HepG2 (cell line): ENCODE results near the gene ABCC8. TPM values are rescaled to one million over a fixed set of nuclear protein-coding genes. Genes with fewer than 3 reads are reported as not detected.

ENCODE experiments used
- ATAC-seq: fragments of 200-7000 bp; cut with Tn5 transposase; 3 replicates; pipeline ENCODE4 v1.9.1; 2020; ENCODE audit warnings: mild to moderate bottlenecking, moderate library complexity
- BruUV-seq: library from RNA; stranded (reverse); fragments of 400-500 nt; replicated peaks from 2 replicates; lab custom pipeline; 2021; lab: Mats Ljungman, UMichigan
- CTCF ChIA-PET: fragments of 300-600 bp; formaldehyde crosslinking; extraction: SDS; loops from one replicate; lab custom pipeline; 2021; ENCODE audit warnings: low total read pairs, inconsistent platforms, low intra/inter-chr PET ratio; lab: Yijun Ruan, JAX
- POLR2A ChIA-PET: fragments of 350-600 bp; sonication (Branson Sonifier 250); formaldehyde crosslinking; loops from one replicate; lab custom pipeline; 2020; ENCODE audit warnings: antibody characterized with exemption, inconsistent platforms; lab: Yijun Ruan, JAX
- DNase-seq: peaks from one replicate; pipeline ENCODE4 v3.0.0-alpha.2; 2015; ENCODE audit warnings: low spot score
- FAIRE-seq: peaks from 3 replicates; lab custom pipeline; 2011; peaks lifted over from hg19 to GRCh38; lab: Jason Lieb, UNC
- H2AFZ ChIP-seq: one replicate; pipeline ENCODE4 v1.6.1; 2011; ENCODE audit warnings: low read length, inconsistent platforms
- H3K27ac ChIP-seq: fragments of 300-600 bp; 3 replicates; pipeline ENCODE4 v1.8.0; 2011; ENCODE audit warnings: mixed run types, mild to moderate bottlenecking, mixed read lengths, low read length, inconsistent platforms; ENCODE audit not compliant: insufficient read depth; ENCODE audit errors: extremely low read length
- H3K27me3 ChIP-seq, 2 experiments: fragments of 200-600 bp in 1 of 2; 2 replicates in 1 of 2; 3 replicates in 1 of 2; pipeline versions ENCODE4 v1.6.0 to v1.8.0; 2011; ENCODE audit warnings: low read length in 2 of 2, mild to moderate bottlenecking in 2 of 2, moderate library complexity in 2 of 2, inconsistent platforms in 1 of 2; ENCODE audit not compliant: insufficient read depth in 2 of 2, control insufficient read depth in 1 of 2
- H3K36me3 ChIP-seq, 2 experiments: fragments of 200-600 bp in 1 of 2; replicated peaks in 1 of 2; 2 replicates in 1 of 2; 3 replicates in 1 of 2; pipeline versions ENCODE4 v1.5.1 to v1.8.0; 2011; ENCODE audit warnings: low read length in 2 of 2, inconsistent platforms in 1 of 2; ENCODE audit not compliant: insufficient read depth in 2 of 2, control insufficient read depth in 1 of 2
- H3K4me1 ChIP-seq: 2 replicates; pipeline ENCODE4 v1.5.1; 2012; ENCODE audit warnings: low read length, inconsistent platforms; ENCODE audit not compliant: insufficient read depth
- H3K4me2 ChIP-seq: 2 replicates; pipeline ENCODE4 v1.6.0; 2011; ENCODE audit warnings: low read depth, low read length, inconsistent platforms
- H3K4me3 ChIP-seq, 3 experiments: fragments of 200-600 bp in 1 of 3; sonication (generic), shearing (Covaris generic) in 1 of 3; replicated peaks in 1 of 3; 2 replicates each; pipeline ENCODE4 v1.5.1; 2011 to 2016; ENCODE audit warnings: low read length in 3 of 3, inconsistent platforms in 2 of 3, low read depth in 2 of 3, mild to moderate bottlenecking in 2 of 3, control low read depth in 1 of 3, mixed read lengths in 1 of 3; ENCODE audit not compliant: insufficient read depth in 1 of 3
- H3K79me2 ChIP-seq: one replicate; pipeline ENCODE4 v1.6.1; 2011; ENCODE audit warnings: low read length, inconsistent platforms; ENCODE audit not compliant: insufficient read depth
- H3K9ac ChIP-seq: 2 replicates; pipeline ENCODE4 v1.6.0; 2011; ENCODE audit warnings: mild to moderate bottlenecking, low read depth, low read length, inconsistent platforms; ENCODE audit not compliant: insufficient read depth
- H3K9me3 ChIP-seq: 2 replicates; pipeline ENCODE4 v1.5.1; 2012; ENCODE audit warnings: mild to moderate bottlenecking, low read length
- H4K20me1 ChIP-seq: 2 replicates; pipeline ENCODE4 v1.6.0; 2011; ENCODE audit warnings: inconsistent platforms, mild to moderate bottlenecking, low read length, moderate library complexity; ENCODE audit not compliant: insufficient read depth
- CBX5 ChIP-seq: sonication (generic); formaldehyde crosslinking; IDR thresholded peaks from 2 replicates; pipeline ENCODE4 v1.4.0; 2020; ENCODE audit warnings: missing genetic modification reagents, borderline replicate concordance
- FOSL2 ChIP-seq: sonication (generic); formaldehyde crosslinking; IDR thresholded peaks from 2 replicates; pipeline ENCODE4 v1.4.0; 2020; ENCODE audit warnings: missing genetic modification reagents
- MYNN ChIP-seq: sonication (generic); formaldehyde crosslinking; IDR thresholded peaks from 2 replicates; pipeline ENCODE4 v1.4.0; 2020; ENCODE audit warnings: mild to moderate bottlenecking, low read depth, missing genetic modification reagents
- NKX3-1 ChIP-seq: sonication (generic); formaldehyde crosslinking; IDR thresholded peaks from 2 replicates; pipeline ENCODE4 v1.5.0; 2020; ENCODE audit warnings: missing genetic modification reagents
- PHF21A ChIP-seq: sonication (generic); formaldehyde crosslinking; IDR thresholded peaks from 2 replicates; pipeline ENCODE4 v1.5.0; 2020; ENCODE audit warnings: mild to moderate bottlenecking, missing genetic modification reagents
- REXO4 ChIP-seq: sonication (generic); formaldehyde crosslinking; IDR thresholded peaks from 2 replicates; pipeline ENCODE4 v1.8.0; 2022; ENCODE audit warnings: missing genetic modification reagents, mild to moderate bottlenecking, borderline replicate concordance
- SMC3 ChIP-seq: IDR thresholded peaks from 2 replicates; pipeline ENCODE4 v1.6.1; 2011; ENCODE audit warnings: low read length, improper control_type of control experiment
- ZFP1 ChIP-seq: IDR thresholded peaks from 2 replicates; pipeline ENCODE4 v1.6.1; 2016
- ZNF10 ChIP-seq: sonication (generic); formaldehyde crosslinking; IDR thresholded peaks from 2 replicates; pipeline ENCODE4 v1.4.0; 2020; ENCODE audit warnings: mild to moderate bottlenecking, low read depth, missing genetic modification reagents, borderline replicate concordance
- ZNF20 ChIP-seq: sonication (generic); formaldehyde crosslinking; IDR thresholded peaks from 2 replicates; pipeline ENCODE4 v1.4.0; 2020; ENCODE audit warnings: mild to moderate bottlenecking, moderate library complexity, missing genetic modification reagents
- ZNF343 ChIP-seq: sonication (generic); formaldehyde crosslinking; IDR thresholded peaks from 2 replicates; pipeline ENCODE4 v1.4.0; 2020; ENCODE audit warnings: mild to moderate bottlenecking, missing genetic modification reagents
- ZNF446 ChIP-seq: sonication (generic); formaldehyde crosslinking; IDR thresholded peaks from 2 replicates; pipeline ENCODE4 v1.5.0; 2020; ENCODE audit warnings: mild to moderate bottlenecking, missing genetic modification reagents
- ZNF563 ChIP-seq: sonication (generic); formaldehyde crosslinking; IDR thresholded peaks from 2 replicates; pipeline ENCODE4 v1.8.0; 2022; ENCODE audit warnings: mild to moderate bottlenecking, moderate library complexity, missing genetic modification reagents
- ZNF75D ChIP-seq: sonication (generic); formaldehyde crosslinking; IDR thresholded peaks from 2 replicates; pipeline ENCODE4 v1.8.1; 2023; ENCODE audit warnings: missing genetic modification reagents, mild to moderate bottlenecking, borderline replicate concordance
- WGBS: methylation state at CpG from one replicate; pipeline ENCODE4 v1.1.6; 2017; ENCODE audit warnings: low lambda C conversion rate; 5-methylcytosine and 5-hydroxymethylcytosine counted together
- in situ Hi-C: cut with HindIII; loops from 2 replicates; pipeline ENCODE4 v1.10.0; 2017; ENCODE audit warnings: low pct_unique_long_range_greater_than_20kb; ENCODE audit not compliant: extremely low pct_ligation_motif_present
- intact Hi-C: fragments of 100-400 bp; cut with micrococcal nuclease; formaldehyde crosslinking; loops from one replicate; pipeline ENCODE4 v1.10.0; 2022; ENCODE audit not compliant: unreplicated experiment
- polyA plus RNA-seq, 8 experiments: library from polyadenylated mRNA; depleted of rRNA in 3 of 8; stranded (reverse) in 7 of 8; unstranded in 1 of 8; fragments of >200 nt; fragmentation: Illumina TruSeq in 4 of 8; extraction: Trizol in 4 of 8; gene quantifications; 2 replicates each; pipeline versions ENCODE4 v1.2.1 to v1.2.3, GENCODE V29; 2011 to 2016; ENCODE audit warnings: low read depth in 4 of 8, missing spikeins in 1 of 8, mixed read lengths in 1 of 8; ENCODE audit not compliant: insufficient read depth in 1 of 8
- total RNA-seq, 5 experiments: library from RNA; depleted of rRNA; stranded (reverse); fragments of >200 nt; fragmentation: Illumina TruSeq; extraction: Trizol; gene quantifications; 2 replicates each; pipeline ENCODE4 v1.2.3, GENCODE V29; 2016; ENCODE audit warnings: low read depth in 1 of 5
- TF ChIP-seq, protein P1 (sequence below): sonication (generic); formaldehyde crosslinking; IDR thresholded peaks from 2 replicates; pipeline ENCODE4 v1.8.0; 2022; ENCODE audit warnings: low read depth, missing genetic modification reagents
- TF ChIP-seq, protein P2 (sequence below): sonication (generic); formaldehyde crosslinking; IDR thresholded peaks from 2 replicates; pipeline ENCODE4 v1.8.0; 2022; ENCODE audit warnings: missing genetic modification reagents, mild to moderate bottlenecking, borderline replicate concordance
- TF ChIP-seq, protein P3 (sequence below): sonication (generic); formaldehyde crosslinking; IDR thresholded peaks from 2 replicates; pipeline ENCODE4; 2020; ENCODE audit warnings: missing genetic modification reagents, mild to moderate bottlenecking, borderline replicate concordance
- TF ChIP-seq, protein P4 (sequence below): sonication (generic); formaldehyde crosslinking; conservative IDR thresholded peaks from 2 replicates; pipeline ENCODE4 v1.8.0; 2022; ENCODE audit warnings: low read depth, missing genetic modification reagents

ABCC8 gene
- total and polyA plus RNA-seq, 2 of the 13 experiments (the other 11 are each of a cell fraction or from before 2014, with no cell fraction given), result not detected

DNA sequence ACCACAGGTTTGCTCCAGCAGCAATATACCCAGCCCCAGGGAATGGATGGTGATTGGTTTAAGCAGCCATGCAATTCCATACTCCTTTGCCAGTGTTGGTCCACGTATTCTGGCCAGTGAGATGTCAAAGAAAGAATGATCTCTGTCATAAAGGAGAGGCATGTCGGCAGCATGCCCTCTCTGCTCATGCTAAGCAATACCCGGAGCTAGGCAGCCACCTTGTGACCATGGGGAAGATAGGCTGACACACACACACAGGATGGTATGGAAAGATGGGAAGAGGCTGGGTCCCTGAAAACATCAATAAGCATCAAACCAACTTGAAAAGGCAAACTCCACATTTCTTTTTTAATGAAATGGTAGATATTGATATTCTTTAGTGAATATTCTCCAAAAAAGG is 5.1 kb downstream of the ABCC8 start (continued):
- TF ChIP-seq SMC3, result peak; percentile 43; the same call in 1 of the 2 replicates
- no peak for TF ChIP-seq ZNF10 (CRISPR knock-in tag)
- TF ChIP-seq, protein P1, sequence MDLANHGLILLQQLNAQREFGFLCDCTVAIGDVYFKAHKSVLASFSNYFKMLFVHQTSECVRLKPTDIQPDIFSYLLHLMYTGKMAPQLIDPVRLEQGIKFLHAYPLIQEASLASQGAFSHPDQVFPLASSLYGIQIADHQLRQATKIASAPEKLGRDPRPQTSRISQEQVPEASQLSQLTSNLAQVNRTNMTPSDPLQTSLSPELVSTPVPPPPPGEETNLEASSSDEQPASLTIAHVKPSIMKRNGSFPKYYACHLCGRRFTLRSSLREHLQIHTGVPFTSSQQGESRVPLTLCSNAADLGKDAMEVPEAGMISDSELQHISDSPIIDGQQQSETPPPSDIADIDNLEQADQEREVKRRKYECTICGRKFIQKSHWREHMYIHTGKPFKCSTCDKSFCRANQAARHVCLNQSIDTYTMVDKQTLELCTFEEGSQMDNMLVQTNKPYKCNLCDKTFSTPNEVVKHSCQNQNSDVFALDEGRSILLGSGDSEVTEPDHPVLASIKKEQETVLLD (CRISPR knock-in tag), result no peak
- TF ChIP-seq ZNF343 (CRISPR knock-in tag), result no peak
- TF ChIP-seq ZNF20 (CRISPR knock-in tag), result no peak

DNA sequence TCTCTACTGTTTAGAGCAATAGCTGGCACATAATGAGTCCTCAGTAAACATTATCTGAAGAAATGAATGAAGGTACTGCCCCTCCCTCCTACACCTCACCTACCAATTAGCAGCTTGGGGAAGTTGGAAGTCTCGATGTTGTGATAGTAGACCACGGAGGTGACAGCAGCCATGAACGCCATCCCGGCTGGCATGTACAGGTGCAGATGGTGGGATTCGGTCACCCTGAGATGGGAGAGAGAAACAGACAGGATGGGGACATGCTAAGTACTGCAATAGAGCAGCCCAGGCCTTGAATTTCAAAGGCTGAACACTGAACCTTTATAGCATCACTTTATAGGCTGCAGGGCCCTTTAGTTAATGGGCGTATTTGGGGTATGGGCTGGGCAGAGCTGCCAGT is 6.6 kb downstream of the ABCC8 start:
- Histone ChIP-seq H3K4me2 (no peak overlapping the region), H3K4me1 (no peaks in the 10 kb centered on the region), H3K4me3 (no peak overlapping the region), H3K27ac (no peak overlapping the region), H3K27me3 (peaks cover 2 to 10% of the 10 kb centered on the region in 2 experiments; a peak in 3 of 5 replicates), H3K79me2 (no peaks in the 10 kb centered on the region), H4K20me1 (no peaks in the 10 kb centered on the region), H3K9ac (no peak overlapping the region), H2AFZ (no peak overlapping the region), H3K9me3 (no peaks in the 10 kb centered on the region), H3K36me3 (no peaks in the 10 kb centered on the region)
- in situ Hi-C loops, result loop anchor here (5.0 kb wide), 1 partner anchor 88 kb away; no protein-coding TSS in a partner anchor
- ATAC-seq (no peak), DNase-seq (no peak), FAIRE-seq (no peak)
- ChIA-PET POLR2A (no interaction called here), CTCF (no interaction called here)
- no TSS peak for BruUV-seq
- WGBS, result 43% methylated on average over 6 of the region's 6 CpGs
- intact Hi-C loops, result no loop called here
- TF ChIP-seq, protein P2, sequence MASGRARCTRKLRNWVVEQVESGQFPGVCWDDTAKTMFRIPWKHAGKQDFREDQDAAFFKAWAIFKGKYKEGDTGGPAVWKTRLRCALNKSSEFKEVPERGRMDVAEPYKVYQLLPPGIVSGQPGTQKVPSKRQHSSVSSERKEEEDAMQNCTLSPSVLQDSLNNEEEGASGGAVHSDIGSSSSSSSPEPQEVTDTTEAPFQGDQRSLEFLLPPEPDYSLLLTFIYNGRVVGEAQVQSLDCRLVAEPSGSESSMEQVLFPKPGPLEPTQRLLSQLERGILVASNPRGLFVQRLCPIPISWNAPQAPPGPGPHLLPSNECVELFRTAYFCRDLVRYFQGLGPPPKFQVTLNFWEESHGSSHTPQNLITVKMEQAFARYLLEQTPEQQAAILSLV, result no peak
- TF ChIP-seq ZNF75D (CRISPR knock-in tag) (no peak), CBX5 (CRISPR knock-in tag) (no peak), FOSL2 (no peak), MYNN (no peak), NKX3-1 (CRISPR knock-in tag) (no peak), SMC3 (no peak), REXO4 (no peak), ZNF563 (CRISPR knock-in tag) (no peak), ZFP1 (CRISPR knock-in tag) (no peak), PHF21A (CRISPR knock-in tag) (no peak), ZNF446 (CRISPR knock-in tag) (no peak)
- TF ChIP-seq, protein P3, sequence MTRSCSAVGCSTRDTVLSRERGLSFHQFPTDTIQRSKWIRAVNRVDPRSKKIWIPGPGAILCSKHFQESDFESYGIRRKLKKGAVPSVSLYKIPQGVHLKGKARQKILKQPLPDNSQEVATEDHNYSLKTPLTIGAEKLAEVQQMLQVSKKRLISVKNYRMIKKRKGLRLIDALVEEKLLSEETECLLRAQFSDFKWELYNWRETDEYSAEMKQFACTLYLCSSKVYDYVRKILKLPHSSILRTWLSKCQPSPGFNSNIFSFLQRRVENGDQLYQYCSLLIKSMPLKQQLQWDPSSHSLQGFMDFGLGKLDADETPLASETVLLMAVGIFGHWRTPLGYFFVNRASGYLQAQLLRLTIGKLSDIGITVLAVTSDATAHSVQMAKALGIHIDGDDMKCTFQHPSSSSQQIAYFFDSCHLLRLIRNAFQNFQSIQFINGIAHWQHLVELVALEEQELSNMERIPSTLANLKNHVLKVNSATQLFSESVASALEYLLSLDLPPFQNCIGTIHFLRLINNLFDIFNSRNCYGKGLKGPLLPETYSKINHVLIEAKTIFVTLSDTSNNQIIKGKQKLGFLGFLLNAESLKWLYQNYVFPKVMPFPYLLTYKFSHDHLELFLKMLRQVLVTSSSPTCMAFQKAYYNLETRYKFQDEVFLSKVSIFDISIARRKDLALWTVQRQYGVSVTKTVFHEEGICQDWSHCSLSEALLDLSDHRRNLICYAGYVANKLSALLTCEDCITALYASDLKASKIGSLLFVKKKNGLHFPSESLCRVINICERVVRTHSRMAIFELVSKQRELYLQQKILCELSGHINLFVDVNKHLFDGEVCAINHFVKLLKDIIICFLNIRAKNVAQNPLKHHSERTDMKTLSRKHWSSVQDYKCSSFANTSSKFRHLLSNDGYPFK (CRISPR knock-in tag), result no peak
- TF ChIP-seq, protein P4, sequence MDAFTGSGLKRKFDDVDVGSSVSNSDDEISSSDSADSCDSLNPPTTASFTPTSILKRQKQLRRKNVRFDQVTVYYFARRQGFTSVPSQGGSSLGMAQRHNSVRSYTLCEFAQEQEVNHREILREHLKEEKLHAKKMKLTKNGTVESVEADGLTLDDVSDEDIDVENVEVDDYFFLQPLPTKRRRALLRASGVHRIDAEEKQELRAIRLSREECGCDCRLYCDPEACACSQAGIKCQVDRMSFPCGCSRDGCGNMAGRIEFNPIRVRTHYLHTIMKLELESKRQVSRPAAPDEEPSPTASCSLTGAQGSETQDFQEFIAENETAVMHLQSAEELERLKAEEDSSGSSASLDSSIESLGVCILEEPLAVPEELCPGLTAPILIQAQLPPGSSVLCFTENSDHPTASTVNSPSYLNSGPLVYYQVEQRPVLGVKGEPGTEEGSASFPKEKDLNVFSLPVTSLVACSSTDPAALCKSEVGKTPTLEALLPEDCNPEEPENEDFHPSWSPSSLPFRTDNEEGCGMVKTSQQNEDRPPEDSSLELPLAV (CRISPR knock-in tag), result no peak
